Small intestine (tissue), 7 donors: Measurements from ENCODE around the gene ARHGAP30. TPM values are rescaled to one million over a fixed set of nuclear protein-coding genes. Genes with fewer than 3 reads are reported as not detected.
A peak's percentile ranks its signal among the peaks of the same experiment; 100 is the strongest.

Source experiments
- DNase-seq, 2 donors: peaks; one replicate each; pipeline versions ENCODE4 v3.0.0 to v3.0.0-alpha.2; 2013
- FAIRE-seq: peaks from 2 replicates; lab custom pipeline; 2012; peaks lifted over from hg19 to GRCh38; lab: Jason Lieb, UNC
- H3K27ac ChIP-seq, 3 donors: one replicate each; pipeline ENCODE4 v1.5.1; 2013; ENCODE audit warnings: low read length in 2 of 3, mild to moderate bottlenecking in 2 of 3, control low read depth in 1 of 3, inconsistent platforms in 1 of 3, low read depth in 1 of 3, moderate library complexity in 1 of 3
- H3K27me3 ChIP-seq, 3 donors: one replicate each; pipeline ENCODE4 v1.6.1; 2013; ENCODE audit warnings: low read length in 3 of 3, inconsistent platforms in 1 of 3; ENCODE audit not compliant: control insufficient read depth in 3 of 3, insufficient read depth in 3 of 3
- H3K36me3 ChIP-seq, 3 donors: one replicate each; pipeline ENCODE4 v1.6.1; 2013; ENCODE audit warnings: low read length in 3 of 3, inconsistent platforms in 1 of 3, low read depth in 1 of 3, mild to moderate bottlenecking in 1 of 3, moderate library complexity in 1 of 3; ENCODE audit not compliant: control insufficient read depth in 3 of 3, insufficient read depth in 2 of 3
- H3K4me1 ChIP-seq, 3 donors: one replicate each; pipeline ENCODE4 v1.6.1; 2013; ENCODE audit warnings: low read length in 2 of 3, inconsistent platforms in 1 of 3, low read depth in 1 of 3, mild to moderate bottlenecking in 1 of 3, moderate library complexity in 1 of 3; ENCODE audit not compliant: control insufficient read depth in 3 of 3, insufficient read depth in 2 of 3
- H3K4me3 ChIP-seq, 3 donors: one replicate each; pipeline ENCODE4 v1.5.1; 2013; ENCODE audit warnings: low read length in 3 of 3, control low read depth in 1 of 3, inconsistent platforms in 1 of 3, low read depth in 1 of 3, mild to moderate bottlenecking in 1 of 3, moderate library complexity in 1 of 3
- H3K9me3 ChIP-seq, 2 donors: one replicate each; pipeline ENCODE4 v1.6.1; 2013; ENCODE audit warnings: low read depth in 1 of 2, low read length in 1 of 2; ENCODE audit not compliant: control insufficient read depth in 2 of 2, insufficient read depth in 1 of 2
- WGBS, 3 donors: extraction: QIAGEN DNeasy Blood & Tissue Kit; methylation state at CpG; one replicate each; pipeline ENCODE4 v1.1.7; 2013; 5-methylcytosine and 5-hydroxymethylcytosine counted together
- polyA plus RNA-seq, 4 donors: library from polyadenylated mRNA; stranded (reverse) in 3 of 4; unstranded in 1 of 4; fragments of 200-250 nt in 3 of 4; fragments of 120-200 nt in 1 of 4; gene quantifications; one replicate each; pipeline versions ENCODE4 v1.2.1 to v1.2.3, GENCODE V29; 2013
- donor health status: healthy with polysubstance abuse.
- donor health status: control.
- donor health status: control.
- donor health status: Bipolar disorder and iron deficiency.
- donor health status: healthy.

Gene ARHGAP30
- polyA plus RNA-seq, 4 donors: 2.2 to 5.8 (median 5.2) TPM

DNA sequence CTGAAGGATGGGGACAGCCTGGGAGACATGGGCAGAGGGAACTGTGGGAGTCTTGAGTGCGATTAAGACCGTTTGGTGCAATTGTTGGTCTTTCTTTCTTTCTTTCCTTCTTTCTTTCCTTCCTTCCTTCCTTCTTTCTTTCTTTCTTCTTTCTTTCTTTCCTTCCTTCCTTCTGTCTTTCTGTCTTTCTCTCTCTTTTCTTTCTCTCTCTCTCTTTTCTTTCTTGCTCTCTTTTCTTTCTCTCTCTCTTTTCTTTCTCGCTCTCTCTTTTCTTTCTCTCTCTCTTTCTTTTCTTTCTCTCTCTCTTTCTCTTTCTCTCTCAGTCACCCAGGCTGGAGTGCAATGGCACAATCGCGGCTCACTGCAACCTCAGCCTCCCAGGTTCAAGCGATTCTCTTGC, 25.5 kb upstream of the ARHGAP30 start:
- DNase-seq (no peak), FAIRE-seq (no peak)
- Histone ChIP-seq H3K27me3 (peaks cover 0 to 4% (median 0%) of the 10 kb centered on the region in 3 donors), H3K4me3 (no peak overlapping the region), H3K9me3 (no peaks in the 10 kb centered on the region), H3K4me1 (peaks cover 0 to 10% (median 0%) of the 10 kb centered on the region in 3 donors), H3K27ac (no peak overlapping the region), H3K36me3 (peaks cover 0 to 6% (median 2%) of the 10 kb centered on the region in 3 donors)
- WGBS, 3 donors: 94 to 95% (median 94%) methylated on average over 6 of the region's 6 CpGs

DNA sequence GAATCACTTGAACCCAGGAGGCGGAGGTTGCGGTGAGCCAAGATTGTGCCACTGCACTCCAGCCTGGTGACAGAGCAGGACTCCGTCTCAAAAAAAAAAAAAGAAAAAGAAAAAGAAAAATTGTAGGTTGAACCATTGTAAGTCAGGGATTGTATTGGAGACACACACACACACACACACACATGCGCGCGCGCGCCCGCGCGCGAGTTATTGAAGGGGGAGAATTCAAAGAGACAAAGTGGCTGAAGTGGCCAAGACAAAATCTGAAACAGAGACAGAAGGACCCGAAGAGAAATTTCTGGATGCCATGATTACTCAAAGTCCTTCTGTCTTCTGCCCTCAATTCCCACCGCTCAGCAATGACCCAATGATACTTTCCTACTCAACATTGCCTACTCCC, 24.8 kb upstream of the ARHGAP30 start:
- DNase-seq: no peak
- WGBS, 3 donors: 94 to 99% (median 97%) methylated on average over 14 of the region's 14 CpGs
- Histone ChIP-seq H3K9me3 (no peaks in the 10 kb centered on the region), H3K4me1 (peaks cover 0 to 15% (median 0%) of the 10 kb centered on the region in 3 donors), H3K27me3 (peaks cover 0 to 4% (median 0%) of the 10 kb centered on the region in 3 donors), H3K4me3 (no peak overlapping the region), H3K36me3 (peaks cover 0 to under 1% (median 0%) of the 10 kb centered on the region in 3 donors), H3K27ac (no peak overlapping the region)
- FAIRE-seq: no peak

DNA sequence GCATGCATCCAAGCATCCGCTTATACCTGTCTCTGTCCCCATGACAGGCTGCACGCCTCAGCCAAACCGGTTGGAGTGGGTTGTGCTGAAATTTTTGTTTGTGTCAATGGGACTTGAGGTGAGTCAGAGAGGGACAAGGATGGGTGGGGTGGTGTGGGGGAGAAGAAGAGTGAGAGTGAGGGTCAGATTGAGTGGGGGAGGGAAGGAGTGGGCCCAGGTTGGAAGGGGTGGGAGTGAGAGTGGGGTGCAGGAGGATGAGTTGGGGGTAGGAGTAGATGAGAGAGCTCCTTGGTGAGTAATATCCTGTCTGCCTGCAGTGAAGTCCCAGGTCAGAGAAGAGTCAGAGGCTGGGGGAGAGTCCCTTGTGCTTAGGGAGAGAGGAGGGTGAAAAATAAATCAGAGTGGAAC, 22.9 kb upstream of the ARHGAP30 start:
- Histone ChIP-seq H3K4me3 (no peak overlapping the region), H3K9me3 (no peaks in the 10 kb centered on the region), H3K4me1 (peaks cover 0 to 16% (median 0%) of the 10 kb centered on the region in 3 donors), H3K36me3 (no peaks in the 10 kb centered on the region), H3K27me3 (peaks cover 0 to 4% (median 0%) of the 10 kb centered on the region in 3 donors), H3K27ac (no peak overlapping the region)
- 74 to 82% (median 81%) methylated on average over 3 of the region's 3 CpGs for WGBS, 3 donors
- DNase-seq (no peak), FAIRE-seq (no peak)

DNA sequence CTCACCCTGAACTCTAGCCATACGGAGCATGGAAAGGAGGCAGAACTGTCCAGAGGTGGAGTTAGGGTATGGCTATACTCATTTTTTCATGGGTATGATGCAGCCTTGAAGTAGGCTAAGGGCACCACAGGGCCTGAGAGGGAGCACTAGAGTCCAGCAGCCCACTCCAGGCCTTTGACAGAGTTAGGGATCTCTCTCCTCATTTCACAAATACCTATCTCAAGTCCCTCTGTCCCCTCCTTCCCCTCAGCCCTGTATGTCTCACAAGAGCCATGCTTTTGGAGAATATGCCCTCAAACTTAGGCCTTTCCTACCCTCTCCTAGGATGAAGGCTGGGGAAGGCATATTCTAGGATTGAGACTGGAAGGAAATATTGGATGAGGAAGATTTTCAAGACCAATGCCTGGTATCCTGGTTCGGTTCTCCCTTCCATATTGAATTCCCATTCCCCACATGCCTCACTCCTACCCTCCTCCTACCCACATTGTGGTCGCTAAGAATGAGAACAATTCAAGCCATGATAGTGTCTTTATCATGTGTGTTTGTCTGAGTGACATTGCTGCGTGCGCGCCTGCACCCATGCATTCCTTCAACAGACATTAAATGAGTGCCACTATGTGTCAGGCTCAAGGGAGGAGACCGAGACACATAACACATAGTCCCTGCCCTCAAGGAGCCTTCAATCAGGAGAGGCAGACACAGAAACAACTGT, 22.3 kb upstream of the ARHGAP30 start:
- no peak overlapping the region for H3K27ac ChIP-seq
- WGBS, 3 donors: 91 to 94% (median 94%) methylated on average over 7 of the region's 7 CpGs
- DNase-seq (no peak), FAIRE-seq (no peak)
- H3K9me3 ChIP-seq: no peaks in the 10 kb centered on the region
- no peaks in the 10 kb centered on the region for H3K36me3 ChIP-seq
- no peak overlapping the region for H3K4me3 ChIP-seq
- peaks cover 0 to 4% (median 0%) of the 10 kb centered on the region in 3 donors for H3K27me3 ChIP-seq
- peaks cover 0 to 12% (median 0%) of the 10 kb centered on the region in 3 donors for H3K4me1 ChIP-seq

DNA sequence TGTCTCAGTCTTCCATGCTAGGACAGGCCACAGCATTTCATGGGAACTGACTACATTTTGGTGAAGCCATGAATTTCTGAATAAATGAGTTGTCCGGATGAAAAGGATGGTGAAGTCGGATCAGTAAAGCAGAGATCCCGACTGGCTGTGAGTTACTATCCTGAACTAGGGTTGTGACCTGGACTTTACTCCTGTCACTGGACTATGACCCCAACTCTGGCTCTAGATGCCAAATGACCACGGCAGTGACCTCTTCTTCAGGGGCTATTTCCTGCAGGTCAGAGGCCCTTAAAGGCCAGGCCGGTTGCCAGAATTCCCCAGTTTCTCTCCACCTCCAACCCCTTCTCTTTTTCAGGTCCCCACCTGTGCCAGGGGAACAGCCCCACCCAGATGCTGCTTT, 21.4 kb upstream of the ARHGAP30 start:
- no peak overlapping the region for H3K4me3 ChIP-seq
- DNase-seq (peak in 1 of 2 donors; percentile 17), FAIRE-seq (no peak)
- peaks cover 0 to 15% (median 0%) of the 10 kb centered on the region in 3 donors for H3K4me1 ChIP-seq
- no peaks in the 10 kb centered on the region for H3K36me3 ChIP-seq
- no peak overlapping the region for H3K27ac ChIP-seq
- H3K9me3 ChIP-seq: no peaks in the 10 kb centered on the region
- WGBS, 3 donors: 66 to 80% (median 78%) methylated on average over 5 of the region's 5 CpGs
- H3K27me3 ChIP-seq: peaks cover 0 to 4% (median 0%) of the 10 kb centered on the region in 3 donors

DNA sequence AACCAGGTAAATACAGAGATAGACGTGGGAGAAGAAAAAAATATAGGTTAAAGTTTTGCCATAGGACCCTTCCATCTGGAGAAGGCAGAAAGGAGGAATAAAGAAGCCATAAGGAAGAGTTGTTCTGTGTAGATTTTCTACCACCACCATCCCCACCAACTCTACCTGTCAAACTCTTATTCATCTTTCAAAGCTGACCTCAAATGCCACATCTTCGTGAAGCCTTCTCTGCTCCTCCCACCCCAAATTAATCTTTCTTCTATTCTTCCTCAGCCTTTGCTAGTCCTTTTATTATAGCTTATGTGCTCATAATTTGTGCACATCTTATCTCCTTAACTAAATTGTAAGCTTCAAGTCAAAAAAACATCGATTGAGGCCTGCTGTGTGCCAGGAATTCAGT, 20.9 kb upstream of the ARHGAP30 start:
- DNase-seq (no peak), FAIRE-seq (no peak)
- Histone ChIP-seq H3K4me1 (peaks cover 0 to 15% (median 0%) of the 10 kb centered on the region in 3 donors), H3K4me3 (no peak overlapping the region), H3K27me3 (peaks cover 0 to 4% (median 0%) of the 10 kb centered on the region in 3 donors), H3K36me3 (no peaks in the 10 kb centered on the region), H3K9me3 (no peaks in the 10 kb centered on the region), H3K27ac (no peak overlapping the region)
- WGBS, 3 donors: 68 to 81% (median 70%) methylated on average over 3 of the region's 3 CpGs

DNA sequence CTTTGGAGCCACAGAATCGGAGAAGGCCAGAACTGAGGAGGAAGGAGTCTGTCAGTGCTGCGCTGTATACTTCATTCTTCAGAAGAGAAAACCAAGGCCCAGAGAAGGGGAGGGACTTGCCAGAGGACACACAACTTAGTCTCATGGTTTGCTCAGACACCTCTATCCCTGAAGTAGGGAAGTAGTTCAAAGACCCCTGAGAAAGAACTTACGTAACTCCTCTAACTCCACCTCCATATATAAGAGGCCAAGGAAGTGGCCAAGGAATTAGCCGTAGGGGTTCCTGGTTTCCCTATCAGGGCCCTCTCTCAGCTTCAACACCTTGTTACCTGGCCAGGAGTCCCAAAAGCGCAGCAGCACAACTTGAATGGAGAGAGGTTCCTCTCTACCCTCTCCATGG, 20.2 kb upstream of the ARHGAP30 start:
- 92 to 96% (median 92%) methylated on average over 5 of the region's 5 CpGs for WGBS, 3 donors
- FAIRE-seq (no peak), DNase-seq (no peak)

DNA sequence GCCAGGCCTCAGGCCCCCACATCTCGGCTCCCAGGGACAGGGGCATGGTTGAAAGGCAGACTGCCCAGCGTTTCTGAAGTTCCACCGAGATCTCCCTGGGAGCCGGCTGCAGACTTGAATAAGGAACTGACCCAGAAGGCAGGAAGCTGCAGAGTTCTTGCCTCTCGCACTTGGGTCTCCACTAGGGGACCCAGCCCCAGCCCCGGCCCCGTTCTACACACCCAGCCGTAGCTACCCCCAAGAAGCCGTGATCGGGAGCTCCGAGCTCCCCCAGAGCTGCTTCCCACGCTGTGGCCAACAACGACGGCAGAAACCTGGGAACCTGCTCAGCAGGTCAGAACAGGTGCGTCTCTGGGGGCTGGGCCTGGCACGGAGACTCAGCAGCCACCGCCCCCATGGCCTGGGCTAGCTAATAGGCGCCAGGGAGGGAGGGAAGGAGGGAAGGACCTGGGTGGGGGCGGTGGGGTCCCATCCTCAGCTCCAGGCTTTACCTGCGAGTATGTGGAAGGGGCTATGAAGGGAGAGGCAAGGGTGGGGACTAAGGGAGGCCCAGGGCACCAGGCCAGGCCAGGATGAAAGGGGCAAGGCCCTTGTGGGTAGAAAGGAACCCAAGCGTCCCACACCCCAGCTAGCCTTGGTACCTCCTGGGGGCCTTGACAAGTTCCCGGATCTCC, 19.7 kb upstream of the ARHGAP30 start, which contains the start of gene NECTIN4:
NECTIN4 (minus strand) TSS at position 308 of the 674 bp plus-strand sequence; CDS start at position 46, 262 bp downstream.
- H3K4me1 ChIP-seq: peaks cover 0 to 21% (median 0%) of the 10 kb centered on the region in 3 donors
- WGBS, 3 donors: 15 to 52% (median 35%) methylated on average over 20 to 22 of the region's 22 CpGs
- FAIRE-seq (no peak), DNase-seq (peak; percentile 70 to 84)
- H3K4me3 ChIP-seq: peak within 1 kb of the TSS in 1 of 3 donors; percentile 6
- H3K36me3 ChIP-seq: no peaks in the 10 kb centered on the region
- peaks cover 0 to 4% (median 0%) of the 10 kb centered on the region in 3 donors for H3K27me3 ChIP-seq
- H3K27ac ChIP-seq: no peak within 1 kb of the TSS
- no peaks in the 10 kb centered on the region for H3K9me3 ChIP-seq

More for the DNA sequence above, 20.2 kb upstream of the ARHGAP30 start:
- Histone ChIP-seq H3K4me3 (no peak overlapping the region), H3K4me1 (peaks cover 0 to 16% (median 0%) of the 10 kb centered on the region in 3 donors), H3K27me3 (peaks cover 0 to 4% (median 0%) of the 10 kb centered on the region in 3 donors), H3K9me3 (no peaks in the 10 kb centered on the region), H3K36me3 (no peaks in the 10 kb centered on the region), H3K27ac (no peak overlapping the region)
